Adipose tissue (tissue), 3 donors: ENCODE results near the gene LPCAT2. TPM values are rescaled to one million over a fixed set of nuclear protein-coding genes. Genes with fewer than 3 reads are reported as not detected.

Source experiments
- H3K27ac ChIP-seq: one replicate; pipeline ENCODE4 v1.5.1; 2013; ENCODE audit warnings: low read depth, low read length
- WGBS, 3 donors: extraction: QIAGEN DNeasy Blood & Tissue Kit; methylation state at CpG; one replicate each; pipeline ENCODE4 v1.1.7; 2013; 5-methylcytosine and 5-hydroxymethylcytosine counted together
- polyA plus RNA-seq, 3 donors: library from polyadenylated mRNA; stranded (reverse); fragments of 200-250 nt; gene quantifications; one replicate each; pipeline ENCODE4 v1.2.3, GENCODE V29; 2013
- donor health status: healthy with polysubstance abuse.
- donor health status: Bipolar disorder and iron deficiency.
- donor health status: healthy.

LPCAT2 gene
- polyA plus RNA-seq, 3 donors: 2.0 to 5.6 (median 4.3) TPM

DNA sequence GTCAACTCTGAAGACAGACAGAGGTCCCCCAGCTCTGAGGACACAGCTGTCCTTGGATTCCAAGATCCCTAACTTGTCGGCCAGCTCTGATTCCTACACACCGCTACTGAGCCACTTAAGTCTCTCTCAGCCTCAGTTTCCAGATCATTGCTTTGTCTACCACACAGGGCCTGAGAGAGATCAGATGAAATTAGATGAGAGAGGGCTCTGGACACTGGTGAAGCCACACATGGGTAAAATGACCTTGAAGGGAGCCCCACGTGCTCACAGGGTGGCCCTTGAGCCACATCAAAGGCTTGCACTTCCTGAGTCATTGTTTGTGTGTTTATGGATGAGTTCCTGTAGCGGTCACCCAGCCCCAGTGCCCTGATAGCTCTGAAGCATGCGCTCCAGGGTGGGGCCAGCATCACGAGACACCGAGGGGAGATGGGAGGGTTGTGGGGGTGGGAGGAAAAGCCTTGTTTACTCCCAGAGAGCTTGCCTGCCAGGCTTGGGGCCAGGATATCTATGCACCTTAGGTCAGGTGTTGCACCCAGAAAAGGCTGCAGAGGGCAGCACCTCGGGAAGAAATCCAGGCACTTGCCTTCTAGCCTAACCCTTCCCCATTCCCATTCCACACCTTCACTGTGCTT, 114.2 kb downstream of the LPCAT2 start:
- 44 to 60% (median 48%) methylated on average over 7 to 8 of the region's 8 CpGs for WGBS, 3 donors
- H3K27ac ChIP-seq: no peak overlapping the region

- H3K27ac ChIP-seq: no peak overlapping the region
- 62 to 98% (median 96%) methylated on average over 2 of the region's 2 CpGs for WGBS, 3 donors
These were observed 114.8 kb downstream of the LPCAT2 start for GRCh38 chr16:55623640-55624039.

DNA sequence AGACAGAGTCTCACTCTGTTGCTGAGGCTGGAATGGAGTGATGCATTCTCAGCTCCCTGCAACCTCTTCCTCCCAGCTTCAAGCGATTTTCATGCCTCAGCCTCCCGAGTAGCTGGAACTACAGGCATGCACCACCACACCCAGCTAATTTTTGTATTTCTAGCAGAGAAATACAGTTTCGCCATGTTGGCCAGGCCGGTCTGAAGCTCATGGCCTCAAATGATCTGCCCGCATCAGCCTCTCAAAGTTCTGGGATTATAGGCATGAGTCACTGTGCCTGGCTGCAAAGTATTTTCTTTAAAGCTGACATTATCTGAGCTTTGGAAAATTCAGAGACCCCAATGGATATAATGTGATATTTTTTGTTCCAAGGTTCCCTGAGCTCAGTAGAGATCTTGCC, 115.8 kb downstream of the LPCAT2 start:
- 89 to 99% (median 95%) methylated on average over 5 of the region's 5 CpGs for WGBS, 3 donors
- H3K27ac ChIP-seq: no peak overlapping the region

GRCh38 chr16:55625843-55626242, 117.0 kb downstream of the LPCAT2 start:
- no peak overlapping the region for H3K27ac ChIP-seq
- WGBS, 3 donors: 70 to 90% (median 83%) methylated on average over 3 of the region's 3 CpGs

DNA sequence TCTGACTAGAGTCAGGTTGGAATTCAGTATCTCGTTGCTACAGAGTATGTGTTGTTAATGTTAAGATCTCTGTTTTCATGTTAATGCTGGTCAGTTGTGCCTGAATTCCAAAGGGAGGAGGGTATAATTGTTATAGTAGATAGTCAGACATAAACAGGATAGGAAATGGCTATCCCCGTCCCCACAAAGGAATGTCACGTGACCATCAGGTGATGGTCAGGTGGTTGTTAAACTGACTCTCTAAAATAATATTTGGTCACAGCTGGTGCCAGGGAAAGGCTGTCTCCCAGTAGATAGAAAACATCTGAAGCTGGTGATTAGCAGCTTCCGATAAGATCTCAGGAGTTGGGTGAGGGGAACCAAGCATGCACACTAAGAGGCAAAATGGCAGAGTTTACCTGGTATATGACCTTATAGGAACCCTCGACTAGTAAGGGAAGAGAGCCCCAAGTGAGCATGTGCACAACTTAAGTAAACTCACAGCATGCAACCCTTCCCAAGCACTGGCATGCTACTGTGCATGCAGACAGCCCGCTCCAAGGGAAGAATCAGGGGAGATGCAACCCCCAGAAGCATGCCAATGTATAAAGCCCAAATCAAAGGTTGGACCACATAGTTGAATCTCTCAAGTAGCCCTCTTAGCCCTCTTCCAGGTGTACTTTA, 119.6 kb downstream of the LPCAT2 start:
- WGBS, 3 donors: 73 to 75% (median 75%) methylated on average over 6 of the region's 6 CpGs

DNA sequence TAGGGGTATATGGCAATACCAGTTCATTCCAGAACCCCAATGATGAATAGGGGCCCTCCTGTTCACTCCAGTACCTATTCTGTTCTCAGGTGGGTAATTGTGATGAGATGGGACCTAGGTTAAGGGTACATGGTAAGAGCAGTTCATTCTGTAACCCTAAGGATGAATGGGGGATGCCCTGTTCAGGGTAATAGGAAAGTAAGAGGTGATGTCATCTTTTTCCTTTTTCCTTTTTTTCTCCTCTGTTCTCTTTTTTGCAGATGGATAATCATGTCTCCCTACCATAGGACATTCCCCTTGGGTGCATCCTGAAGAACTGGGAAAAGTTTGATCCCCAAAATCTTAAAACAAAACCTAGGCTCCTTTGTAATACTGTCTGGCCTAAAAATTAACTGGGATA, 121.9 kb downstream of the LPCAT2 start:
- H3K27ac ChIP-seq: no peak overlapping the region

More for the DNA sequence above, 119.6 kb downstream of the LPCAT2 start:
- H3K27ac ChIP-seq: no peak overlapping the region

GRCh38 chr16:55632259-55632658, 123.4 kb downstream of the LPCAT2 start:
- H3K27ac ChIP-seq: no peak overlapping the region

DNA sequence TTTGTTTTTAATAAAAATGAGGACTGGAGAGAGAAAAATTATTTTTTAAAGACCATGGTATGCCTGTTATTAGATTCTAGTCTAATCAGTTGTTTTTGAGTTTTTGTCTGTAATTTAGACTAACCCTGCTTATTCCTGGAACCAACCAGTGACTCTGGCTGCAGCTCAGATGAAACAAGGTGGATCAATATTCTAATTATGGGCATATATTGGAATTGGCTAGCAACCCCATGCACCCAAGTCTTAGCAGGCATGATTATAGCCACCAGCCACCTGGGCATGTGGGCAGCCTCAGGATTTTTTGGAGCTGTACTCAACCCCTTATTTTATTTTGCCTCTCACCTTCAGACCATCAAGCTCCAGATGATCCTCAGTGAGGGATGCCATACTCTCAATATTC, 125.3 kb downstream of the LPCAT2 start:
- no peak overlapping the region for H3K27ac ChIP-seq

Other genes starting within 250 kb of the LPCAT2 start
- gene IRX6, start 184.9 kb upstream of the LPCAT2 start, polyA plus RNA-seq: 1 to 10 TPM in 2 of 3 donors, under 1 TPM in 1; 0.51 to 7.3 (median 2.7) TPM
- gene MMP2, start 29.9 kb upstream of the LPCAT2 start, polyA plus RNA-seq: 100 to 1,000 TPM in 2 of 3 donors, 10 to 100 TPM in 1; 33.4 to 181 (median 152) TPM
- under 1 TPM in 2 of 3 donors, not detected in 1; 0.19 to 0.56 TPM for gene CAPNS2, start 57.6 kb downstream of the LPCAT2 start, polyA plus RNA-seq
- under 1 TPM; 0.18 to 0.45 (median 0.24) TPM for gene SLC6A2, start 146.9 kb downstream of the LPCAT2 start, polyA plus RNA-seq